Liver (tissue), 3 donors: ENCODE results near the gene PLPP3.

Experiments used
- ATF3 ChIP-seq: IDR thresholded peaks from 2 replicates; pipeline ENCODE4 v1.6.1; 2016; ENCODE audit warnings: antibody characterized with exemption
- CTCF ChIP-seq: fragments of 150-350 bp; IDR thresholded peaks from 2 replicates; pipeline ENCODE4 v1.5.1; 2017; ENCODE audit warnings: improper control_type of control experiment, low read depth, low read length; ENCODE audit not compliant: missing input control
- FOXA1 ChIP-seq: IDR thresholded peaks from 2 replicates; pipeline ENCODE4 v1.6.1; 2016; ENCODE audit warnings: antibody characterized with exemption
- GABPA ChIP-seq, 2 donors: IDR thresholded peaks in 1 of 2; conservative IDR thresholded peaks in 1 of 2; 2 replicates each; pipeline ENCODE4 v1.6.1; 2016; ENCODE audit warnings: antibody characterized with exemption in 2 of 2, mild to moderate bottlenecking in 1 of 2, moderate library complexity in 1 of 2
- HNF4A ChIP-seq, 2 donors: conservative IDR thresholded peaks; 2 replicates each; pipeline ENCODE4 v1.6.1; 2016; ENCODE audit warnings: antibody characterized with exemption in 2 of 2, mild to moderate bottlenecking in 2 of 2
- RAD21 ChIP-seq, 2 donors: IDR thresholded peaks; 2 replicates each; pipeline ENCODE4 v1.6.1; 2016; ENCODE audit warnings: antibody characterized with exemption in 2 of 2, mild to moderate bottlenecking in 2 of 2
- REST ChIP-seq: IDR thresholded peaks from 2 replicates; pipeline ENCODE4 v1.6.1; 2016; ENCODE audit warnings: antibody characterized with exemption, mild to moderate bottlenecking
- YY1 ChIP-seq: IDR thresholded peaks from 2 replicates; pipeline ENCODE4 v1.6.1; 2016; ENCODE audit warnings: antibody characterized with exemption, mild to moderate bottlenecking
- donor health status: healthy.
- donor health status: healthy.

DNA sequence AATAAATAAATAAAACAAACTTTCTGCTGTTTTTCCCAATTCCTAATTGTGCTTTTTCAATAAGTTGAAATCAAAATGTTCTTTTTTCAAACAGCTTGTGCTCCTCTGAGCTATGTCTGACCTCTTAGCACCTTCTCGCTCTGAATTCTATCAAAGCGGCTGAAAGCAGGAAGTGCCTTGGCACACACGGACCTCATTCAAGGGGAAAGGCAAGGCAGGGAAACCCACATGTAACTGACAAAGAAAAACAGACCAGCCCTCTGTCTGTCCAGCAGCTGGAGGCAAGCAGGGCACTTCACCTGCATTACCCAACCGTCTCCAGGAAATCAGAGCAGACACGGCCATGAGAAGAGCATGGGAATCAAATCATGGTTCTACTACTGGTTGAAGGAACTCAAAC lies 56.7 kb downstream of the PLPP3 start:
- no peak for TF ChIP-seq CTCF
- TF ChIP-seq YY1: no peak
- no peak for TF ChIP-seq ATF3
- TF ChIP-seq HNF4A (conservative IDR thresholded peaks at IDR 0.05): no peak
- no peak for TF ChIP-seq REST
- no peak for TF ChIP-seq RAD21 (IDR thresholded peaks at IDR 0.05)
- no peak for TF ChIP-seq GABPA (IDR thresholded peaks at IDR 0.05 in 1 of 2, conservative IDR thresholded peaks at IDR 0.05 in 1 of 2)
- no peak for TF ChIP-seq FOXA1
